ENCODE data around the gene UBQLN4.

DNA sequence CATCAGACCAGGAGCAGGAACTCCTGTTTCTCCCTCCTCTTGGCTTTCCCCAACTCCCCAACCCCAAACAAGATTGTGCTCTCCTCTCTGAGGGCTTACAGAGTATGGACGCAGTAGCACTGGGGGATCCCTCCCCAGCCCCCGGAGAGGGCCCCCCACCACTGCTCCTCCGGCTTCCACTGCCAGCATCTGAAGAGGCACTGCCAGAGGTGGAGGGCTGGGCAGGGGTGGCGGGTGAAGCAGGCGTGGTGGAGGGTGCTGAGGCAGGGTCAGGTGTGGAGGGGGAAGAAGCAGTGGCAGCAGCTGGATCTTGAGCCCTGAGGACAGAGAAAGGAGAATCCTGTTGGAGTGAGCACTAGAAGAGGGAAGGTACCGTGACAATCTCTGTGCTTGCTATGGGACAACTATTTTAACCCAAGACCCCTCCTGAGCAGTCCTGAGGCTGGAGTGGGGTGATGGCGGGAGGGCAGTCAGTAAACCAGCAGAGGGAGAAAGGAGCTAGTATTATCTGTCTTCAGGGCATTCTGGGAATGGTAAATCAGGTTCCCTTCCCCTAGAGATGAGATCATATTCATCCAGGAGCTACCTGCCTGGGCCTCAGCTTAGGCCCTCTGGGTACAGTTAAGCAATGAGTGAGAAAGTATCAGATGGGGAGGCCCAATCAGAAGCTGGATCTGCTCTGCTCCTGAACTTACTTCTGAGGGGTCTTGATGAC lies 2.4 kb downstream of the UBQLN4 start:
- TF ChIP-seq, protein P1, sequence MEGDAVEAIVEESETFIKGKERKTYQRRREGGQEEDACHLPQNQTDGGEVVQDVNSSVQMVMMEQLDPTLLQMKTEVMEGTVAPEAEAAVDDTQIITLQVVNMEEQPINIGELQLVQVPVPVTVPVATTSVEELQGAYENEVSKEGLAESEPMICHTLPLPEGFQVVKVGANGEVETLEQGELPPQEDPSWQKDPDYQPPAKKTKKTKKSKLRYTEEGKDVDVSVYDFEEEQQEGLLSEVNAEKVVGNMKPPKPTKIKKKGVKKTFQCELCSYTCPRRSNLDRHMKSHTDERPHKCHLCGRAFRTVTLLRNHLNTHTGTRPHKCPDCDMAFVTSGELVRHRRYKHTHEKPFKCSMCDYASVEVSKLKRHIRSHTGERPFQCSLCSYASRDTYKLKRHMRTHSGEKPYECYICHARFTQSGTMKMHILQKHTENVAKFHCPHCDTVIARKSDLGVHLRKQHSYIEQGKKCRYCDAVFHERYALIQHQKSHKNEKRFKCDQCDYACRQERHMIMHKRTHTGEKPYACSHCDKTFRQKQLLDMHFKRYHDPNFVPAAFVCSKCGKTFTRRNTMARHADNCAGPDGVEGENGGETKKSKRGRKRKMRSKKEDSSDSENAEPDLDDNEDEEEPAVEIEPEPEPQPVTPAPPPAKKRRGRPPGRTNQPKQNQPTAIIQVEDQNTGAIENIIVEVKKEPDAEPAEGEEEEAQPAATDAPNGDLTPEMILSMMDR (conservative IDR thresholded peaks at IDR 0.05; ENCODE audit: low read length), result no peak
- no peak for TF ChIP-seq EZH2phosphoT487 (IDR thresholded peaks at IDR 0.05; ENCODE audit: borderline replicate concordance, low read depth, low read length)
